ENCODE measurements around the gene DCN. TPM values are rescaled to one million over a fixed set of nuclear protein-coding genes. Genes with fewer than 3 reads are reported as not detected.

DCN gene
- total RNA-seq, 2 experiments from 2014 or later, result not detected

DNA sequence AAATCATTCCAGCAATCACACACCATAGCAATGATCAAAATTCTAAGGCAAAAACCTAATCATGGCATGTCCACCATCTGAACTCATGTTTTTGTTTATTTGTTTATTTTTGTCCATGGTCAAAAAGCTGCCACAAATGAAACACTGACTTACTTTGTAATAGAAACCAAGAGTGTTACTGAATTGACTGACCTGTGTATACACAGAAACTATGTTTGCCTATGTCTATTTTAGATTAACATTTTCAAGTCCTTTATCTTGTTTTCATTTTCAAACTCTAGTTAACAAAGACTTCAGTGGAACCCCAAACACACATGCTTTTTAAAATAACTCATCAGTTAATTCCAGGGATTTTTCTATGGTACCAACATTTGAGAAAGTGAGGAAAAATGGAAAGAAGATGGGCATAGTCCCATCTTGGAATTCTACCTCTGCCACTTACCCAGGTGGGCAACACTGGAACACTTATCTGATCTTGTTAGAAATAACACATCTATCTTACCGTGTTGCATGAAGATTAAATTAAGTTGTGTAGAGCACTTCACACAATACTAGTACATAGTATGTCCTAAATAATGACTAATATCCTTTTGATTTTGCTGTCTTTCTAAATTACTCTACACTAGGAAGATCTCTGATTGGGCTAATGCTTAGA is 77.7 kb downstream of the DCN start:
- intact Hi-C loops (cut with DNase I, micrococcal nuclease), result no loop called here
- ChIA-PET POLR2A (no interaction called here), CTCF (no interaction called here)
- H3K27ac ChIP-seq (ENCODE audit: low read depth in 1 of 2, low read length in 2 of 2), result no peak overlapping the region
- TF ChIP-seq CTCF (IDR thresholded peaks at IDR 0.05), result no peak
- H3K27me3 ChIP-seq (ENCODE audit: control insufficient read depth in 1 of 2, insufficient read depth in 2 of 2, low read length in 2 of 2), result no peaks in the 10 kb centered on the region
- Mint-ChIP-seq H3K4me3 (no peak overlapping the region), H3K36me3 (ENCODE audit: low read depth) (no peaks in the 10 kb centered on the region), H3K27ac (no peak overlapping the region), H3K27me3 (no peaks in the 10 kb centered on the region), H3K4me1 (ENCODE audit: low read depth) (no peaks in the 10 kb centered on the region), H3K9me3 (no peaks in the 10 kb centered on the region)
- no peaks in the 10 kb centered on the region for H3K9me3 ChIP-seq (ENCODE audit: control insufficient read depth in 1 of 2, insufficient read depth in 1 of 2, low read length in 2 of 2)
- no peak for ATAC-seq (ENCODE audit: poor library complexity)
- H3K4me1 ChIP-seq (ENCODE audit: insufficient read depth, low read length), result no peaks in the 10 kb centered on the region
- no peak overlapping the region for H3K4me3 ChIP-seq (ENCODE audit: low read length)
- H3K36me3 ChIP-seq (ENCODE audit: insufficient read depth, low read length), result no peaks in the 10 kb centered on the region
- no peak for DNase-seq

- TF ChIP-seq CTCF (IDR thresholded peaks at IDR 0.05), result no peak
- no peak overlapping the region for H3K4me3 ChIP-seq (ENCODE audit: low read length)
- Mint-ChIP-seq H3K27ac (no peak overlapping the region), H3K4me1 (ENCODE audit: low read depth) (no peaks in the 10 kb centered on the region), H3K36me3 (ENCODE audit: low read depth) (no peaks in the 10 kb centered on the region), H3K27me3 (no peaks in the 10 kb centered on the region), H3K9me3 (no peaks in the 10 kb centered on the region), H3K4me3 (no peak overlapping the region)
- no peak overlapping the region for H3K27ac ChIP-seq (ENCODE audit: low read depth in 1 of 2, low read length in 2 of 2)
- no peaks in the 10 kb centered on the region for H3K36me3 ChIP-seq (ENCODE audit: insufficient read depth, low read length)
- no peaks in the 10 kb centered on the region for H3K4me1 ChIP-seq (ENCODE audit: insufficient read depth, low read length)
- no peak for ATAC-seq (ENCODE audit: poor library complexity)
- H3K9me3 ChIP-seq (ENCODE audit: control insufficient read depth in 1 of 2, insufficient read depth in 1 of 2, low read length in 2 of 2), result no peaks in the 10 kb centered on the region
- intact Hi-C loops (cut with DNase I, micrococcal nuclease), result no loop called here
- DNase-seq, result no peak
- ChIA-PET POLR2A (no interaction called here), CTCF (interaction anchor here (0.9 kb wide), 1 partner anchor 11 kb away, joined by 3 read pairs; no protein-coding TSS in a partner anchor)
- H3K27me3 ChIP-seq (ENCODE audit: control insufficient read depth in 1 of 2, insufficient read depth in 2 of 2, low read length in 2 of 2), result no peaks in the 10 kb centered on the region
Observed at GRCh38 chr12:91103624-91104023, 79.0 kb downstream of the DCN start.

GRCh38 chr12:91103101-91103500 is 79.5 kb downstream of the DCN start:
- H3K9me3 ChIP-seq (ENCODE audit: control insufficient read depth in 1 of 2, insufficient read depth in 1 of 2, low read length in 2 of 2), result no peaks in the 10 kb centered on the region
- H3K36me3 ChIP-seq (ENCODE audit: insufficient read depth, low read length), result no peaks in the 10 kb centered on the region
- no peaks in the 10 kb centered on the region for H3K4me1 ChIP-seq (ENCODE audit: insufficient read depth, low read length)
- H3K27me3 Mint-ChIP-seq, result no peaks in the 10 kb centered on the region
- ATAC-seq (ENCODE audit: poor library complexity) (no peak), DNase-seq (no peak)
- H3K27me3 ChIP-seq (ENCODE audit: control insufficient read depth in 1 of 2, insufficient read depth in 2 of 2, low read length in 2 of 2), result no peaks in the 10 kb centered on the region
- H3K27ac ChIP-seq (ENCODE audit: low read depth in 1 of 2, low read length in 2 of 2), result no peak overlapping the region
- POLR2A ChIA-PET, result no interaction called here
- intact Hi-C loops (cut with DNase I, micrococcal nuclease), result no loop called here
- no peak for TF ChIP-seq CTCF (IDR thresholded peaks at IDR 0.05)
- no peak overlapping the region for H3K4me3 Mint-ChIP-seq
- no peaks in the 10 kb centered on the region for H3K36me3 Mint-ChIP-seq (ENCODE audit: low read depth)
- CTCF ChIA-PET, result interaction anchor here (0.9 kb wide), 1 partner anchor 10 kb away, joined by 3 read pairs; no protein-coding TSS in a partner anchor
- no peak overlapping the region for H3K27ac Mint-ChIP-seq
- H3K4me3 ChIP-seq (ENCODE audit: low read length), result no peak overlapping the region
- H3K9me3 Mint-ChIP-seq, result no peaks in the 10 kb centered on the region
- no peaks in the 10 kb centered on the region for H3K4me1 Mint-ChIP-seq (ENCODE audit: low read depth)
